NCI-H1105 treated with DMSO at 0.1 percent for 48 hours (cell line): ENCODE measurements around the gene STX3.

Experiments used
- DNase-seq: peaks from one replicate; lab custom pipeline; 2025; lab: John Stamatoyannopoulos, UW

The STX3 gene

GRCh38 chr11:59754859-59755700 is at the start of gene STX3:
Gene STX3, plus strand, starts transcription at chr11:59755376. Its CDS starts 230 bp downstream, at chr11:59755606.
- peak; percentile 68 for DNase-seq

GRCh38 chr11:59706518-59707285 is 48.5 kb upstream of the STX3 start:
- DNase-seq: no peak

- no peak for DNase-seq
Observed at GRCh38 chr11:59707371-59707770, 47.8 kb upstream of the STX3 start.

- DNase-seq: no peak
Observed at GRCh38 chr11:59708537-59708936, 46.6 kb upstream of the STX3 start.

GRCh38 chr11:59710136-59710847 is 44.9 kb upstream of the STX3 start:
- no peak for DNase-seq

GRCh38 chr11:59713745-59714144 is 41.4 kb upstream of the STX3 start, which contains the start of gene OR10V1:
Gene OR10V1, minus strand, starts transcription at chr11:59713845. Its CDS starts 0 bp downstream, at chr11:59713845.
- no peak for DNase-seq

GRCh38 chr11:59716051-59716450 is 39.1 kb upstream of the STX3 start:
- no peak for DNase-seq

GRCh38 chr11:59719556-59719955 is 35.6 kb upstream of the STX3 start:
- DNase-seq: no peak

- DNase-seq: no peak
Observed at GRCh38 chr11:59724066-59724465, 31.1 kb upstream of the STX3 start.

GRCh38 chr11:59727426-59727825 is 27.8 kb upstream of the STX3 start:
- no peak for DNase-seq

- no peak for DNase-seq
Observed at GRCh38 chr11:59728154-59728553, 27.0 kb upstream of the STX3 start.

- no peak for DNase-seq
Observed at GRCh38 chr11:59728913-59729312, 26.3 kb upstream of the STX3 start.

- no peak for DNase-seq
Observed at GRCh38 chr11:59729834-59730233, 25.3 kb upstream of the STX3 start.

GRCh38 chr11:59730896-59731565 is 24.1 kb upstream of the STX3 start:
- no peak for DNase-seq

GRCh38 chr11:59746111-59746510 is 9.1 kb upstream of the STX3 start:
- DNase-seq: no peak

- peak; percentile 73 for DNase-seq
Observed at GRCh38 chr11:59753650-59754493, 1.3 kb upstream of the STX3 start.

- peak; percentile 31 for DNase-seq
Observed at GRCh38 chr11:59754494-59754858, 700 bp upstream of the STX3 start.

- DNase-seq: peak; percentile 37
Observed at GRCh38 chr11:59755701-59756557, 753 bp downstream of the STX3 start.

GRCh38 chr11:59756558-59756840 is 1.3 kb downstream of the STX3 start:
- DNase-seq: no peak

GRCh38 chr11:59756845-59757244 is 1.7 kb downstream of the STX3 start:
- no peak for DNase-seq
